Activated naive CD4-positive, alpha-beta T cell treated with anti-CD3 and anti-CD28 coated beads, Interleukin-2, amount 10 ng/mL, durations not matched to agents 7 days and 5 days (primary cell): ENCODE data around the gene AUP1.

Experiments
- CTCF ChIA-PET: fragments of 350-600 bp; sonication (Branson Sonifier 250); formaldehyde crosslinking; loops from one replicate; lab custom pipeline; 2021; ENCODE audit warnings: antibody characterized with exemption; lab: Charles Lee
- DNase-seq: peaks from one replicate; pipeline ENCODE4 v3.0.0-alpha.2; 2020
- H3K27ac Mint-ChIP-seq: one replicate; pipeline ENCODE4 v1.8.0; 2021; ENCODE audit warnings: mild to moderate bottlenecking, moderate library complexity, mixed read lengths
- H3K27me3 Mint-ChIP-seq: one replicate; pipeline ENCODE4 v1.8.0; 2021; ENCODE audit warnings: mild to moderate bottlenecking, mixed read lengths
- H3K36me3 Mint-ChIP-seq: one replicate; pipeline ENCODE4 v1.8.0; 2021; ENCODE audit warnings: mixed read lengths
- H3K4me1 Mint-ChIP-seq: one replicate; pipeline ENCODE4 v1.8.0; 2021; ENCODE audit warnings: mixed read lengths
- H3K4me3 Mint-ChIP-seq: one replicate; pipeline ENCODE4 v1.8.0; 2021; ENCODE audit warnings: mild to moderate bottlenecking, moderate library complexity, mixed read lengths
- H3K9me3 Mint-ChIP-seq: one replicate; pipeline ENCODE4 v1.8.0; 2021; ENCODE audit warnings: mixed read lengths

The AUP1 gene

GRCh38 chr2:74536166-74536950, 6.9 kb upstream of the AUP1 start:
- no peak overlapping the region for H3K4me3 Mint-ChIP-seq
- peaks cover 14% of the 10 kb centered on the region for H3K36me3 Mint-ChIP-seq
- no peaks in the 10 kb centered on the region for H3K9me3 Mint-ChIP-seq
- DNase-seq = no peak
- H3K27me3 Mint-ChIP-seq = peaks cover 46% of the 10 kb centered on the region
- CTCF ChIA-PET = no interaction called here
- H3K27ac Mint-ChIP-seq = no peak overlapping the region
- peaks cover 21% of the 10 kb centered on the region for H3K4me1 Mint-ChIP-seq

- H3K9me3 Mint-ChIP-seq = no peaks in the 10 kb centered on the region
- no peak for DNase-seq
- peaks cover 43% of the 10 kb centered on the region for H3K27me3 Mint-ChIP-seq
- H3K36me3 Mint-ChIP-seq = peaks cover 18% of the 10 kb centered on the region
- no peak overlapping the region for H3K27ac Mint-ChIP-seq
- CTCF ChIA-PET = no interaction called here
- H3K4me1 Mint-ChIP-seq = peaks cover 29% of the 10 kb centered on the region
- no peak overlapping the region for H3K4me3 Mint-ChIP-seq
These were observed 6.0 kb upstream of the AUP1 start for GRCh38 chr2:74535440-74535965.

- Mint-ChIP-seq H3K27me3 (peaks cover 32% of the 10 kb centered on the region), H3K27ac (no peak overlapping the region), H3K4me3 (no peak overlapping the region), H3K9me3 (no peaks in the 10 kb centered on the region), H3K36me3 (peaks cover 19% of the 10 kb centered on the region), H3K4me1 (peaks cover 28% of the 10 kb centered on the region)
- no peak for DNase-seq
- CTCF ChIA-PET = interaction anchor here (1.0 to 4.8 kb wide), 2 partner anchors 52 to 199 kb away, joined by 3 to 104 read pairs; no protein-coding TSS in a partner anchor
These were observed 4.9 kb upstream of the AUP1 start for GRCh38 chr2:74534411-74534810.

- peaks cover 23% of the 10 kb centered on the region for H3K27me3 Mint-ChIP-seq
- CTCF ChIA-PET = interaction anchor here (1.2 to 5.8 kb wide), 7 partner anchors 10 to 53 kb away, joined by 3 to 104 read pairs (median 9); partner anchors contain the start of genes CCDC142 and TTC31
- H3K9me3 Mint-ChIP-seq = no peaks in the 10 kb centered on the region
- no peak for DNase-seq
- no peak overlapping the region for H3K27ac Mint-ChIP-seq
- peaks cover 27% of the 10 kb centered on the region for H3K4me1 Mint-ChIP-seq
- no peak overlapping the region for H3K4me3 Mint-ChIP-seq
- H3K36me3 Mint-ChIP-seq = peaks cover 24% of the 10 kb centered on the region
These were observed 4.0 kb upstream of the AUP1 start for GRCh38 chr2:74533464-74533863.

- H3K4me3 Mint-ChIP-seq = peak overlapping the region; percentile 42
- peaks cover 39% of the 10 kb centered on the region for H3K4me1 Mint-ChIP-seq
- H3K9me3 Mint-ChIP-seq = no peaks in the 10 kb centered on the region
- H3K27me3 Mint-ChIP-seq = peaks cover 11% of the 10 kb centered on the region
- peaks cover 37% of the 10 kb centered on the region for H3K36me3 Mint-ChIP-seq
- peak overlapping the region; percentile 8 for H3K27ac Mint-ChIP-seq
- CTCF ChIA-PET = interaction anchor here (0.5 to 5.8 kb wide), 34 partner anchors 8 to 713 kb away, joined by 3 to 104 read pairs (median 4); partner anchors contain the start of genes C2orf81, CCDC142, MRPL53 and TTC31
- no peak for DNase-seq
These were observed 2.7 kb upstream of the AUP1 start for GRCh38 chr2:74532222-74532621.

- H3K4me1 Mint-ChIP-seq = peaks cover 44% of the 10 kb centered on the region
- H3K36me3 Mint-ChIP-seq = peaks cover 42% of the 10 kb centered on the region
- H3K27me3 Mint-ChIP-seq = peaks cover 6% of the 10 kb centered on the region
- peak overlapping the region; percentile 8 for H3K27ac Mint-ChIP-seq
- peak overlapping the region; percentile 96 for H3K4me3 Mint-ChIP-seq
- CTCF ChIA-PET = interaction anchor here (0.5 to 5.8 kb wide), 36 partner anchors 9 to 712 kb away, joined by 3 to 104 read pairs (median 4); partner anchors contain the start of genes C2orf81, CCDC142, MRPL53 and TTC31
- no peak for DNase-seq
- no peaks in the 10 kb centered on the region for H3K9me3 Mint-ChIP-seq
These were observed 2.2 kb upstream of the AUP1 start for GRCh38 chr2:74531666-74532065.

GRCh38 chr2:74530239-74531187, 1.0 kb upstream of the AUP1 start:
- Mint-ChIP-seq H3K4me1 (peaks cover 51% of the 10 kb centered on the region), H3K27me3 (no peaks in the 10 kb centered on the region), H3K9me3 (no peaks in the 10 kb centered on the region), H3K27ac (peak overlapping the region; percentile 94), H3K36me3 (peaks cover 52% of the 10 kb centered on the region), H3K4me3 (peak overlapping the region; percentile 96)
- peak; percentile 66 for DNase-seq
- CTCF ChIA-PET = interaction anchor here (0.8 to 5.8 kb wide), 13 partner anchors 9 to 281 kb away, joined by 3 to 104 read pairs (median 4); partner anchors contain the start of genes CCDC142 and TTC31

GRCh38 chr2:74528600-74529356, 728 bp downstream of the AUP1 start:
- H3K27ac Mint-ChIP-seq = peak overlapping the region; percentile 94
- DNase-seq = no peak
- peaks cover 4% of the 10 kb centered on the region for H3K27me3 Mint-ChIP-seq
- H3K9me3 Mint-ChIP-seq = no peaks in the 10 kb centered on the region
- peak overlapping the region; percentile 96 for H3K4me3 Mint-ChIP-seq
- CTCF ChIA-PET = interaction anchor here (1.0 to 5.8 kb wide), 5 partner anchors 18 to 60 kb away, joined by 3 to 86 read pairs (median 7); partner anchors contain the start of genes CCDC142 and TTC31
- peaks cover 53% of the 10 kb centered on the region for H3K36me3 Mint-ChIP-seq
- peaks cover 51% of the 10 kb centered on the region for H3K4me1 Mint-ChIP-seq

- CTCF ChIA-PET = interaction anchor here (1.0 to 1.9 kb wide), 2 partner anchors 59 to 71 kb away, joined by 3 to 7 read pairs; no protein-coding TSS in a partner anchor
- DNase-seq = no peak
These were observed 1.8 kb downstream of the AUP1 start for GRCh38 chr2:74527741-74528140.

GRCh38 chr2:74526649-74527230, 2.8 kb downstream of the AUP1 start:
- DNase-seq = no peak
- Mint-ChIP-seq H3K36me3 (peaks cover 42% of the 10 kb centered on the region), H3K27me3 (peaks cover 21% of the 10 kb centered on the region), H3K4me1 (peaks cover 50% of the 10 kb centered on the region), H3K27ac (no peak overlapping the region), H3K4me3 (no peak overlapping the region), H3K9me3 (no peaks in the 10 kb centered on the region)
- CTCF ChIA-PET = interaction anchor here (1.0 kb wide), 1 partner anchor 70 kb away, joined by 3 read pairs; no protein-coding TSS in a partner anchor

More at GRCh38 chr2:74527741-74528140, 1.8 kb downstream of the AUP1 start:
- peaks cover 56% of the 10 kb centered on the region for H3K4me1 Mint-ChIP-seq
- H3K36me3 Mint-ChIP-seq = peaks cover 51% of the 10 kb centered on the region
- peak overlapping the region; percentile 96 for H3K4me3 Mint-ChIP-seq
- peaks cover 11% of the 10 kb centered on the region for H3K27me3 Mint-ChIP-seq
- H3K27ac Mint-ChIP-seq = no peak overlapping the region
- H3K9me3 Mint-ChIP-seq = no peaks in the 10 kb centered on the region

- CTCF ChIA-PET = no interaction called here
- H3K9me3 Mint-ChIP-seq = no peaks in the 10 kb centered on the region
- H3K36me3 Mint-ChIP-seq = peaks cover 41% of the 10 kb centered on the region
- H3K27ac Mint-ChIP-seq = peak within 1 kb of the TSS; percentile 12
- peaks cover 29% of the 10 kb centered on the region for H3K27me3 Mint-ChIP-seq
- no peak within 1 kb of the TSS for H3K4me3 Mint-ChIP-seq
- peaks cover 43% of the 10 kb centered on the region for H3K4me1 Mint-ChIP-seq
- DNase-seq = peak; percentile 46
These were observed 3.5 kb downstream of the AUP1 start, which contains the start of gene DQX1 for GRCh38 chr2:74525717-74526648. Gene DQX1, minus strand, starts transcription at chr2:74526231. Its CDS starts 502 bp downstream, at chr2:74525729.
